ENCODE measurements around the gene RNF114.
"Not testable (repeated sequence)": the region's sequence is repeated elsewhere in the genome, so short reads cannot be mapped to it uniquely, and the experiment has no call there.

RNF114 gene

DNA sequence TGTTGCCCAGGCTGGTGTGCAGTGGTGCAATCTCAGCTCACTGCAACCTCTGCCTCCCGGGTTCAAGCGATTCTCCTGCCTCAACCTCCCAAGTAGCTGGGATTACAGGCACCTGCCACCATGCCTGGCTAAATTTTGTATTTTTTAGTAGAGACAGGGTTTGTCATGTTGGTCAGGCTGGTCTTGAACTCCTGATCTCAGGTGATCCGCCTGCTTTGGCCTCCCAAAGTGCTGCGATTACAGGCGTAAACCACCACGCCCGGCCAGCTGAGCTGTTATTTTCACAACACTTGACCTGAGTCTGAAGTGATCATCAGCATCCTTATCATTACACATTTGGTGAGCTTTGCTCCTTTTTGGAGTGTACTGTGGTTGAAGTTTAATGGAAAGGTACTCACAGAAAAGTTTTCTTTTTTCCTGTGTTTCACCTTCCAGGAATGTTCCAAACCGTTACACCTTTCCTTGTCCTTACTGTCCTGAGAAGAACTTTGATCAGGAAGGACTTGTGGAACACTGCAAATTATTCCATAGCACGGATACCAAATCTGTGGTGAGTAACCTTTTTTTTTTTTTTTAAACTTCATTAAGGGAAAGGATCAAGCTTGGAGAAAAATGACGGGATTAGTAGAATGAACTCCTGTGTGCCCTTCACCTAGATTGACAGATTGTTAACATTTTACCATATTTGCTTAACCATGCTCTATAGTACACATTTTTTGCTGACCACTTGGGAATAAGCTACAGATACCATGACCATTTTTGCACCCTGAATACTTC, 9.7 kb downstream of the RNF114 start:
- TF ChIP-seq FOXP2 (optimal IDR thresholded peaks at IDR 0.05; ENCODE audit: control extremely low read depth, extremely low read length, insufficient read depth) (no peak), POLR2AphosphoS5 (IDR thresholded peaks at IDR 0.05; ENCODE audit: borderline replicate concordance, low read depth, low read length) (no peak), EZH2 (IDR thresholded peaks at IDR 0.05) (no peak)

GRCh38 chr20:49948178-49948577, 12.0 kb downstream of the RNF114 start:
- H3K9ac ChIP-seq (ENCODE audit: insufficient read length): no peak overlapping the region
- H3K27ac ChIP-seq: no peak overlapping the region
- peaks cover 89% of the 10 kb centered on the region for H3K36me3 ChIP-seq (ENCODE audit: insufficient read depth, low read length)
- no peak for DNase-seq (ENCODE audit: low read depth, low spot score)
- H3K4me3 ChIP-seq: no peak overlapping the region
- TF ChIP-seq EZH2 (IDR thresholded peaks at IDR 0.05) (no peak), FOXP2 (optimal IDR thresholded peaks at IDR 0.05; ENCODE audit: control extremely low read depth, extremely low read length, insufficient read depth) (no peak), POLR2AphosphoS5 (IDR thresholded peaks at IDR 0.05; ENCODE audit: borderline replicate concordance, low read depth, low read length) (no peak)
- no peaks in the 10 kb centered on the region for H3K9me3 ChIP-seq (ENCODE audit: low read depth, low read length)

More for the DNA sequence above, 9.7 kb downstream of the RNF114 start:
- no peaks in the 10 kb centered on the region for H3K9me3 ChIP-seq (ENCODE audit: low read depth, low read length)
- no peak for DNase-seq (ENCODE audit: low read depth, low spot score)
- peaks cover 88% of the 10 kb centered on the region for H3K36me3 ChIP-seq (ENCODE audit: insufficient read depth, low read length)
- H3K27ac ChIP-seq: no peak overlapping the region
- no peak overlapping the region for H3K4me3 ChIP-seq
- H3K9ac ChIP-seq (ENCODE audit: insufficient read length): no peak overlapping the region

DNA sequence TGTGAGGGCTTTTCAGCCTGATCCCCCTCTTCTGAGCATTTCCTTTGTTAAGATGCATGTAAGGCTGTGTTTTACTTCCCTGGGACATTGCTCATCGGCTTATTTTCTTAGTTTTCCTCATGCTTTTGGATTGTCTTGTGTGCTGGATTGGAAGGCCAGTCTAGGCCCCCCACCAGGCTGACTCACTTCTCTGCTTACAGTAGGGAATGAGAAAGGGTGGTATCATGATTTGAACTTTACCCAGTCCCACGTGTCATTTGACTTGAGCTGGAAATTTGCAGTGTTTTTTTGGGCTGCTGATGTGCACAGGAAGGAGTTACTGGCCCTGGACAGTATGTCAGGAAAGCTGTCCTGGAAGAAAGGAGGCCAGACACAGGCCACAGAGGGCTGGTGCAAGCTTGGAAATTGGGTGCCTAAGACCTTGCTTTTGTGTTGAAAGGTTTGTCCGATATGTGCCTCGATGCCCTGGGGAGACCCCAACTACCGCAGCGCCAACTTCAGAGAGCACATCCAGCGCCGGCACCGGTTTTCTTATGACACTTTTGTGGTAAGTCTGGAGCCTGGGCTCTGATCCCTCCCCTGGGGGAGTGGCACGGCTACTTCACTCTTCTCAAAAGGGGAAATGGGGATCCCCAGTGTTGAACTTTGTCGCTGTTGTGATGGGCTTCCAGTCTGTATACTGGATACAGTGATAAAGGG, 12.8 kb downstream of the RNF114 start:
- TF ChIP-seq POLR2AphosphoS5 (IDR thresholded peaks at IDR 0.05; ENCODE audit: borderline replicate concordance, low read depth, low read length): no peak
- TF ChIP-seq EZH2 (IDR thresholded peaks at IDR 0.05): no peak
- no peak for TF ChIP-seq FOXP2 (optimal IDR thresholded peaks at IDR 0.05; ENCODE audit: control extremely low read depth, extremely low read length, insufficient read depth)
- Histone ChIP-seq H3K27ac (no peak overlapping the region), H3K9me3 (ENCODE audit: low read depth, low read length) (no peaks in the 10 kb centered on the region), H3K9ac (ENCODE audit: insufficient read length) (no peak overlapping the region), H3K36me3 (ENCODE audit: insufficient read depth, low read length) (peaks cover 93% of the 10 kb centered on the region), H3K4me3 (no peak overlapping the region)
- DNase-seq (ENCODE audit: low read depth, low spot score): no peak

DNA sequence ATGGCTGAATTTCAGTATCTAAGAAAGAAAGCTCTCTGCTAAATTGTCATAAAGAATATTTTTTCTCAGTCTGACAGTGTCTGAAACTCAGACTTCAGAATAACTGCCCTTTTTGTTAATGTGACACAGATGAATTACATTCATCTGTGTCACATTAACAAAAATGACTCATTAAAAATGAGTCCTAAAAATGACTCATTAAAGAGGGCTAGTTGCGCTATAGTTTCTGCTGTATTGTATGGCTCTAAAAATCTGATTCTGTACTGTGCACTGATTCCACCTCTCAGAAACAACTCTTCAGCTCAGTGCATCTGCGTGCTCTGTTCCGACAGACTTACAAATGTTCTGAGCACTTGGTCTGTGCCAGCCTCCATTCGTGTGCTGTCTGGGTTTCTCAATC, 15.0 kb downstream of the RNF114 start:
- H3K36me3 ChIP-seq (ENCODE audit: insufficient read depth, low read length): peaks cover 80% of the 10 kb centered on the region
- no peak for TF ChIP-seq POLR2AphosphoS5 (IDR thresholded peaks at IDR 0.05; ENCODE audit: borderline replicate concordance, low read depth, low read length)
- TF ChIP-seq EZH2 (IDR thresholded peaks at IDR 0.05): no peak
- TF ChIP-seq FOXP2 (optimal IDR thresholded peaks at IDR 0.05; ENCODE audit: control extremely low read depth, extremely low read length, insufficient read depth): no peak
- H3K27ac ChIP-seq: no peak overlapping the region
- DNase-seq (ENCODE audit: low read depth, low spot score): no peak
- no peak overlapping the region for H3K9ac ChIP-seq (ENCODE audit: insufficient read length)
- H3K4me3 ChIP-seq: no peak overlapping the region
- H3K9me3 ChIP-seq (ENCODE audit: low read depth, low read length): no peaks in the 10 kb centered on the region

- no peak overlapping the region for H3K27ac ChIP-seq
- no peak for DNase-seq (ENCODE audit: low read depth, low spot score)
- no peak for TF ChIP-seq FOXP2 (optimal IDR thresholded peaks at IDR 0.05; ENCODE audit: control extremely low read depth, extremely low read length, insufficient read depth)
- TF ChIP-seq POLR2AphosphoS5 (IDR thresholded peaks at IDR 0.05; ENCODE audit: borderline replicate concordance, low read depth, low read length): no peak
- TF ChIP-seq EZH2 (IDR thresholded peaks at IDR 0.05): no peak
- peaks cover 53% of the 10 kb centered on the region for H3K36me3 ChIP-seq (ENCODE audit: insufficient read depth, low read length)
- H3K4me3 ChIP-seq: no peak overlapping the region
- no peak overlapping the region for H3K9ac ChIP-seq (ENCODE audit: insufficient read length)
- H3K9me3 ChIP-seq (ENCODE audit: low read depth, low read length): no peaks in the 10 kb centered on the region
These were observed 19.0 kb downstream of the RNF114 start for GRCh38 chr20:49955167-49955566.

DNA sequence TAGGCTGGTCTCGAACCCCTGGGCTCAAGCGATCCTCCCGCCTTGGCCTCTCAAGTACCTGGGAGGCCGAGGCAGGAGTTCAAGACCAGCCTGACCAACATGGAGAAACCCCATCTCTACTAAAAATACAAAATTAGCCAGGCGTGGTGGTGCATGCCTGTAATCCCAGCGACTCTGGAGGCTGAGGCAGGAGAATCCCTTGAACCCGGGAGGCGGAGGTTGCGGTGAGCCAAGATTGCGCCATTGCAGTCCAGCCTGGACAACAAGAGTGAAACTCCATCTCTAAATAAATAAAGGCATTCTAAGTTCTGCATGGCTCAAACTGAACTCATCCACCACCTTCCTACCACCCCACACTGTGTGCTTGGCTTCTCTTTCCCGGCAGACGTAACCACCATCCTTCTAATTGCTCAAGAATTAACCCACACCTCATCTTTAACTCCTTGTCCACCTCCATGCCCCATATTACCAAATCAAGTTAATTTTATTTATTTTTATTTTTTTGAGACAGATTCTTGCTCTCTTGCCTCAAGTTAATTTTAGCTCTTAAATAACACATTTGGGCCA, 19.7 kb downstream of the RNF114 start:
- DNase-seq (ENCODE audit: low read depth, low spot score); H3K9me3 ChIP-seq (ENCODE audit: low read depth, low read length); H3K9ac ChIP-seq (ENCODE audit: insufficient read length); H3K4me3 ChIP-seq; H3K27ac ChIP-seq: not testable (repeated sequence)
- peaks cover 46% of the 10 kb centered on the region for H3K36me3 ChIP-seq (ENCODE audit: insufficient read depth, low read length)

DNA sequence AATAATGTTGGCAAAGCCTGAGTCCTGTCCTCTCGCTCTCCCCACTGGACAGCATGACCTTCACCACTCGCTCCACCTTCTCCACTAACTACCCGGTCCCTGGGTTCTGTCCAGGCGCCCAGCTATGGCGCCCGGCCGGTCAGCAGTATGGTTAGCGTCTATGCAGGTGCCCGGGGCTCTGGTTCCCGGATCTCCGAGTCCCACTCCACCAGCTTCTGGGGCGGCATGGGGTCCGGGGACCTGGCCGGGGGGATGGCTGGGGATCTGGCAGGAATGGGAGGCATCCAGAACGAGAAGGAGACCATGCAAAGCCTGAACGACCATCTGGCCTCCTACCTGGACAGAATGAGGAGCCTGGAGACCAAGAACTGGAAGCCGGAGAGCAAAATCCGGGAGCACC, 20.5 kb downstream of the RNF114 start:
- Histone ChIP-seq H3K4me3 (no peak overlapping the region), H3K27ac (no peak overlapping the region), H3K9ac (ENCODE audit: insufficient read length) (no peak overlapping the region), H3K9me3 (ENCODE audit: low read depth, low read length) (no peaks in the 10 kb centered on the region), H3K36me3 (ENCODE audit: insufficient read depth, low read length) (peaks cover 40% of the 10 kb centered on the region)
- no peak for DNase-seq (ENCODE audit: low read depth, low spot score)
- no peak for TF ChIP-seq FOXP2 (optimal IDR thresholded peaks at IDR 0.05; ENCODE audit: control extremely low read depth, extremely low read length, insufficient read depth)
- no peak for TF ChIP-seq EZH2 (IDR thresholded peaks at IDR 0.05)
- TF ChIP-seq POLR2AphosphoS5 (IDR thresholded peaks at IDR 0.05; ENCODE audit: borderline replicate concordance, low read depth, low read length): no peak

DNA sequence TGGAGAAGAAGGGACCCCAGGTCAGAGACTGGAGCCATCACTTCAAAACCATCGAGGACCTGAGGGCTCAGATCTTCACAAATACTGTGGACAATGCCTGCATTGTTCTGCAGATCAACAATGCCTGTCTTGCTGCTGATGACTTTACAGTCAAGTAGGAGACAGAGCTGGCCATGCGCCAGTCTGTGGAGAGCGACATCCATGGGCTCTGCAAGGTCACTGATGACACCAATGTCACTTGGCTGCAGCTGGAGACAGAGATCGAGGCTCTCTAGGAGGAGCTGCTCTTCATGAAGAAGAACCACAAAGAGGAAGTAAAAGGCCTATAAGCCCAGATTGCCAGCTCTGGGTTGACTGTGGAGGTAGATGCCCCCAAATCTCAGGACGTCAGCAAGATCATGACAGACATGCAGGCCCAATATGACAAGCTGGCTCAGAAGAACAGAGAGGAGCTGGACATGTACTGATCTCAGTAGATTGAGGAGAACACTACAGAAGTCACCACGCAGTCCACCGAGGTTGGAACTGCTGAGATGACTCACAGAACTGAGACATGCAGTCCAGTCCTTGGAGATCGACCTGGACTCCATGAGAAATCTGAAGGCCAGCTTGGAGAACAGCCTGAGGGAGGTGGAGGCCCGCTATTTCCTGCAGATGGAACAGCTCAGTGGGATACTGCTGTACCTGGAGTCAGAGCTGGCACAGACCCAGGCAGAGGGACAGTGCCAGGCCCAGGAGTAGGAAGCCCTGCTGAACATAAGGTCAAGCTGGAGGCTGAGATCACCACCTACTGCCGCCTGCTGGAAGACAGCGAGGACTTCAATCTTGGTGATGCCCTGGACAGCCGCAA, 21.1 kb downstream of the RNF114 start:
- peaks cover 34% of the 10 kb centered on the region for H3K36me3 ChIP-seq (ENCODE audit: insufficient read depth, low read length)
- H3K4me3 ChIP-seq; H3K27ac ChIP-seq; H3K9me3 ChIP-seq (ENCODE audit: low read depth, low read length); H3K9ac ChIP-seq (ENCODE audit: insufficient read length); DNase-seq (ENCODE audit: low read depth, low spot score): not testable (repeated sequence)

Measured in SK-N-MC (cell line).